ENCODE data around the gene LCP1.

Gene LCP1

DNA sequence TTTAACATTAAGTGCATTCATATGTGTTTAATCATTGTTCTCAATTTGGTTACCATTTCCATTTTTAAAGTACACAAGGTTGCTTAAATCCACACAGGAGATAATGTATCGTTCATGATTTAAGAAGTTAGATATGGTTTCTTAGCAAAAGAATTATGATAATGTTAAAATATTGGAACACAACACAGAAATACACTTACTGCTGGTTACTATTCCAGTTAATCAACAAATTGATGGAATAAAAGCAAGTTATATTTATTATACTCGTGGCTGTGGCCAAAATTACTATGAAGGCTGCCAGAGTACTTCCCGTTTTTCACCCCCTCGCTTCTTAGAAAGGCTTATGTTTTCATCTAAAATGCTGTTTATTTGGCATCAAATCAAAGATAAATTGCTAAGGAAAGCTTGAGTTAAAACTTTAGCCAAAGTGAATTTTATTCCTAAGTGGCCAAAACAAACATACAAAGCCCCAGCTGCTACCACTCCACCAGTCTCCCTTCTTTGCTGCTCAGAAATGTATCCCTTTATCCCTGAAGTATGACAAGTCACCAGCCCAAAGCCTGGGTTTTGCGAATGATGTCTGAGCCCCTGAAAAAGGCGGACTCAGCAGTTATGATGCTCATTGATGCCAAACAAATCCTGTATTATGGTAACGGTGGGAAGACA, 27.7 kb downstream of the LCP1 start:
- no peak for DNase-seq

DNA sequence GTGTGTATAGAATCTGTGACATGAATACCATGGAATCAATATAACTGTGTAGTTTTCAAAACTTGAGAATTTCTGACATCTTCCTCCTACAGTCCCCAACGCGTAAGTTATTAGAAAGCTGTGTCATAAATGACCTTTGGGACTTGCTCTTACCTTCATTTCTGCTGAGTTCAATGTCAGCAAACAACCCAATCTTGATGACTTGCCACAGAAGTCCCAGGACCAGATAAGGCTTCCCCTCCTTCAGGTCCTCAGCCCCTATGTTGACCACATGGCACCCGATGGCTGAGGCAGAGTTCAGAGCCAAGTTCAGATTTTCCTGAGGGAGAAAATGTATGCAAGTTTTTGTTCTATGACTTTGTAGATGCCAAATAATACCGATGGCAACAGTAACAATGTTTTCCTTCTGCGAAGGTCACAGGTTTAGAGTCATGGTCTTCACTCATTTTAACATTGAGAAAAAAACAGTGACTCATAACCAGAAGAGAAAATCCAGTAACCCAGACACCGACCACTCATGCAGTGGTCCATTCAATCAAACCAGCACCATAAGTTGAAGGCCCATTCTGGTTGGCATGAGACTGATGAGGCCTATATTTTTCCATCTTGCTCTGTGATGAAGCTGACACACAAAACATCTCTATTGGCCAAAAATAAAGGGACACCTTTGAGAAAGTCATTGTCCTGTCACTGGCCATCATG, 29.2 kb downstream of the LCP1 start:
- DNase-seq, result no peak

DNA sequence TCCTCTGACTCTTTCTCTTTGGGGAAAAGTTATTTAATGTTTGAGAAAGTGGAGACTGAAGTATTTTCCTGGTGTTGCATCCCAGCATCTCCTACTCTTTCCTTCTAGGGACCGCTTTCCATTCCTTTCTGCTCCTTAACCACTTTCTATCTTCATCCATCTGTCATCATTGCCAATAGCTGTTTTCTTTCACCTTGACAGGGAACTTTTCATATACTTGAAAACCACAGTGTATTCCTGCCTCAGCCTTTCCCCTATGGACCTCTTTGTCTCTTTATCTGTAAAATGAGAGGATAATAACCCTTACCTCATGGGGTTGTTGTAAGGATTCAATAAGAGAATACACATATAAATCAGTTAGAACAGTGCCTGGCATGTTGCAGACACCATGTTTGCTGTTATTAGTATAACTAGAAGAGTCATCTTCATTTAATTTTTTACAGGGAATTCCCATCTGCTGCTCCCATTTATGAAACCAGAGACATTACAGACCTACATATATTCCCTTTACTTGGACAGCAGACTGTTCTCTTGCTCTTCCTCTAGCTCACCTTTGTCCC, 31.8 kb downstream of the LCP1 start:
- DNase-seq, result no peak

DNA sequence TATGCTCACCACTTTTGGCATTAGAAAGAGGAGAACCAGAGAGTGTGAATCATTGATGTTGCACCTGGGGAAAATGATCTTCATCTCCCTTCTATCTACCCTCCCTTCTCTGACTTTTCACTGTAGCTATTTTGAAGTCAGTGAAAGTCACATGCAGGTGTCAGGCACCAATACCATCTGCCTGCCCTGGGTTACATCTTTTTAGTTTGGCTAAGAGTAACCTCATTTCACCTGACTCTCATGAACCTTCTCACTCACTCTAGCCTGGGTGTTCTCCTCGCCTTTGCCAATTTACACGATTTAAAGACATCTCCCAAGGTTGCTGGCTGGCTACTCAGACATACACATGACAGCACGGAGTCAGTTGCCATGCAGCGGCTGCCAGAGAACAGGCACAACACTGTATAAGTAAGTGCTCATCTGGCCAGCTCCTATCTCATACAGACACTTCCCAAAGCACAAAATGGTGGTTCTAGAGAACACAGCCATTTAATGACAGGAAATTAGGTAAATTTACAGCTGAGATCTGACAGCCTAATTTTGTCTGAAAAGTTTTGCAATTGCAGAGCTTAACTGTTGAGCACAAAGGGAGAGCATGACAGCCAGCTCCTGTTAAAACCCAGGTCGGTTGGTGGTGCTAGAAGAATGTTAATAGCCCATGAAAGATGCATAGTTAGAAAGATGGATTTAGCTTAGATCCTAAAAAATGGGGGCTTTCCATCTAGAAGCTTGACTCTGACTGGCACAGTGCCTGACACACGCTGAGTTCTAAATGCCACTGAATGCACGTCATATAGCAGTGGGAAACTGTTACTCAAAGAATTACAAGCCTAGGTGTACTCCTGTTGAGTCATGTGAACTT, 32.5 kb downstream of the LCP1 start:
- no peak for DNase-seq

DNA sequence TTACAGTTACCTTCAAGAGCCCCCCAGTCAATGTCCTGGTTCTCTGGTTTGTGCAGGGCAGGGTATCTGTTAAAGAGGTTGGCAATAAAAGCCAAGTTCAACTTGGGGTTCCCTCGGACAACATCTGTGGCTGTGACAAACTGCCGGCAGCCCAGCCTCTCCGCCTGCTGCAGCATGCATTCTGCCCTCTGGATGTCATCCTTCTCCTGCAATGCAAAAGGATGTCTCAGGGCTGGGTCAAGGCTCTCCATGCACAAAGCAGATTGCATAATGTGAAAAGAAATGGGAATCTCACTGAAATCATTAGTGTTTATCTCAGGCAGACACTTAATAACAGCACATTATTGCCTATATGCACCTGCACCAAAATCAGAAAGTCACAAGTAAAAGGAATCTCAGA, 35.1 kb downstream of the LCP1 start:
- DNase-seq, result no peak

DNA sequence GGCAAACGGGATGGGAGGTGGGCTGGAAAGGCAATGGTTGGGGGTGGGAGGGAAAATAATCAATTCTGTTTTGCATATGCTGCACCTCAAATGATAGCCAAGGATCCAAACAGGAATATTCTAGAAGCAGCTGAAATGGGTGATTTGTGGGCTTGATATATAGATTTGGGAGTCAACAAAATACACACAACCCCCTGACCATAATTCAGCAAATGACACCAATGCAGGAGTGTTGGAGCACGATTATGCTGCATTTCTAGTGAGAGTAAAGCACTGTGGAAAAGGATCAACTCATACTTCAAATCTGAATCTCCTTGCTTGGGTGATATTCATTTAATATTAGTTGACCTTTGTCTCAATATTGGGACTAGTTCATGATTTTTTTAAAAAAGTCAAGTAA, 36.0 kb downstream of the LCP1 start:
- no peak for DNase-seq

DNA sequence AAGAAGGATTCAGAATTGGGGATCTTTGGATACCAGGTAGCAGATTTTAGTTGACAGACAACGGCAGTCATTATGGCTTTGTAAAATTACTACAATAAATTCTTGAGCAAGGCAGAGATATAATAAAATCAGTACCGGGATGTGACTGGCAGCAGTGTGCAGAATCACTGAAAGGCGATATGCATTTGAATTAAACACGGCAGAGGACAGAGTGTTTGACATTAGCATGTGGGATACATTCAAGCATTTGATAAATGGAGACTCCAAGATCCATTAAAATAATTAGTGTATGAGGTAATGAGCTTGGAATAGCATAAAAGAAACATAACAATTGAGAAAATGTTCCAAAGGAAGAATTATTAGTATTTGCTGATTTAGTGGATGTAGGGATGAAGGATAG, 36.8 kb downstream of the LCP1 start:
- no peak for DNase-seq

DNA sequence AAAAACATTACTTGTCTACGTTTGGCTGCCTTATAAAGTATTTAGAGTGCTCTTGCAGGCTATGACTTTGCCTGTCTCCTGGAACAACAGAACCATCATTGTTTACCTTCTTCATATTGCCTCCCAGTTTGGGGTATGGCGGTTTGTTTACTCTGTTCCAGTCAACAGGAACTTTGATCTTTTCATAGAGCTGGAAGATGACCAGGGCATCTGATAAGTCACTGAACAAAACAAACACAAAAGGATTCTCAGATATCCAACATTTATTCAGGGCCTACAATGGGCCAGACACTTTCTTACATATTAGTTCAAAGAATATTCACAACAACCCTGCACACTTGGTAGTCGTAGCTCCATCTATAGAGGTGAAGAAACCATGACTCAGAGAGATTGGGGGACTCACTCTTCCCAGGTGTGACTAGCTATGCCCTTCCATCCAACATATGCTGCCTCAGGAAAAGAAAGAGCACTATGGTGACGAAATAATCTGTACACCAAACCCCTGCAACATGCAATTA, 38.7 kb downstream of the LCP1 start:
- no peak for DNase-seq

DNA sequence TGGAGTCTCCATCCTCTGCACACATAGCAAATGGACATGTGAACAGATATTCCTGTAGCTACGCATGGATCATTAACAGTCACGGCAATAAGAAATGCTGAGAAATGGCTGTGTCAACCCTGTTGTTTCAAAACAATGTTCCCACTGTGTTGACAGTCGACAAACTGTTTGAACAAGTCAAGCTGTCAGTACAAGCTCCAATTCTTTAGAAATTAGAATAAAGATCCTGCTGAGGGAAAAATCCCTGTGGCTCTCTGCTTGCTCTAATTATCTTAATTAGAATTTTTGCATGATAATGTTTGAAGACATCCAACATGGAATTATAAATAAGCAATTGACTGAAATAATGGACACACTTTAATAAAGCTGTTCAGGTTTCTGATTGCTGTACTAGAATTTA, 39.2 kb downstream of the LCP1 start:
- DNase-seq, result no peak

DNA sequence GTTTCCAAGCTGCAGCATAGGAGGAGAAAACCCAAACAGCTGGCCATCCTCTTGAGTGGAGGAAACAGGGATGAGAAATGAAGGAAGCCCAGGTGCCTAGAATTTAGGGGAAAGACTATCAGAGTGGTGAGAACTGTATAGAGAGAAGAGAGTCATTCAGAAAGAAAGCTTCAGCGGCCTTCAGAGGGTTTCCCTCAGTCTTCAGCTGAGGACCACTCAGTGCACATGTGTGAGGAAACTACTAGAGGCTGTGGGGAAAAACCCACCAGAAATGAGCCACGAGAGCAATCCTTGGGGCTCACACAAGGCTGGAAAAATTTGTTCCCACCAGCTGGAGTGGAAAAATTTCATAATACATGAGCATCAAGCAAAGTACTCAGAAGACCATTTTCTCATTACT, 41.9 kb downstream of the LCP1 start:
- DNase-seq, result no peak

DNA sequence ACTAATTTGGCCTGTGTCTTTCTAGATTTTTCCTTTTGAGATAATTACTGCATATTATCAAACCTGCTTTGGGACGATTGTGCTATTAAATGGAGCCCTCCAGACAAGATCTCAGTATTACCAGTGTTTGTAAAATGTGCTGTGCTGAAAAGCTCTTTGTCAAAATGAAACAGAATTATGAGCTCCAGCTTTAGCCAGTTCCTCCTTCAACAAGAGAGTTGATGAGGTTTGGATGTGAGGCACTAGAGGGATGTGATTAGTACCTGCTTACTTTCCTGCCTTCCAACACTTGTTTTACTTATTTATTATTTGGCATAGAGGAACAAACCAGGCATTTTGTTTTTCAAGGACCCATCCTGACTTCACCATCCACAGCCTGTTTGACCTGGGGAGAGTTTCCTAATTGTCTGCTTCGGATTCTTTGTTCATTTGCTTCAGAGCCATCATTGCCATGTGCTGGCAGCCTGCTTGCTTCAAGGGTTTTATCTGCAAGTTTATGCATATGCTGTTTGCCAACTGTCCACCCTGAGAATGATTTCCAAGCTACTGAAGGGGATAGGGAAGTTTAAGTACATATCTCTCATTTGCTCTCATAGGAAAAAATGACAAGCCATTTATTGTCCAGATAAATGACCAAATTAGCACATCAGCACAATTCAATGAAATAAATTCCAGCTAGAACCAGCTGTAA, 44.2 kb downstream of the LCP1 start:
- DNase-seq, result no peak

DNA sequence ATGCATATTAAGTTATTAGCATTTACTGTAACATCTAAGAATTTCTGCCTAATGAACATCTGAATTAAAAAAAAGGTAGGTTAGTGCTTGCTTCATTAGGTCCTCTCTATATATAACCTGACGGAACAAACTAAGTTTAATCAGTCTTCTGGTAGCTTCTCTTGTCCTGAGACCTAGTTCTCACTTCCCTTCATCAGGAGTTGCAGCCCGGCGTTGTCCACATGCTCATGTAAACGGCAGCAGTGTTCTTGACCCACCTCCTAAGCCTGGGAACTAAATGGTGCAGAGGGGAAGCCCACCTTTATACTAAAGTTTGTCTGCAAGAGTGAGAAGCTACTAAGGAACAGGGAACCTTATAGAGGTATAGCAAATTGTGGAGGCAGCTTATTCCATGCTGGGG, 45.3 kb downstream of the LCP1 start:
- no peak for DNase-seq

DNA sequence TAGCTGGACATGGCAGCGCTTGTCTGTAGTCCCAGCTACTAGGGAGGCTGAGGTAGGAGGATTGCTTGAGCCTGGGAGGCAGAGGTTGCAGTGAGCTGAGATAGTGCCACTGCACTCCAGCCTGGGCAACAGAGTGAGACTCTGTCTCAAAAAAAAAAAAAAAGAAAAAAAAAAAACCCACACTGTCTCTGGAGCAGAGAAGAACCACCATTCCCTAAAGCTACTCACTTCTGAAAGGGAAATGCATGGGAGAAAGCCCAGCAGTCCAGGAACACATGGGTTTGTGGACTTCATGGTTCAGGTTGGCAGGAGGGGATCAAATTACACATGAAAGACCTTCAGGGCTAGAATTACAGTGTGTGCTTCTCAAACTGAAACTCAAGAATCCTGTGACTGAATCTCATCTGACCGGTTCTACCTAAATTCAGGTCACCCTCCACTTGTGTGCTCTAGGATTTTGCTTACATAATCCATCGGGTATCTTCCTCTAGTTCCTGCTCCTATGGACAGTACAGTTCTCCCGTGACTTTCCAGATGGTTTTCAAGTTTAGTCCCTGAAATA, 46.9 kb downstream of the LCP1 start:
- no peak for DNase-seq

DNA sequence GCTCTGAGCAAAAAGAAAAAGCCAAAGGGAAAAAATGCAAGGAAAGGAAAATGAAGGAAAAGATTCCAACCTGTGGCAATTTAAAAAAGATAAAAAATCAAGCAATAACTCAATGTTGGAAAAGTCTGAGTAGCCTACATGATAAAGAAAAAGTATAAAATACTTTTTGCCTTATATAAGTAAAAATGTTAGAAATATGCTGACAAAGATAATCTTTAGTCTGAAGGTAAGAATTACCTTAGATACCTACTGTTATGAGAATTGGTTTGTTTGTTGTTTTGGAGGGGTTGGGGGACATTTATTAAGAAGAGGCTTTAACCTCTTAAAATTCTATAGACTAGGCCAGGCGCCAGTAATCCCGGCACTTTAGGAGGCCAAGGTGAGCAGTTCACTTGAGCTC, 47.5 kb downstream of the LCP1 start:
- DNase-seq, result no peak

DNA sequence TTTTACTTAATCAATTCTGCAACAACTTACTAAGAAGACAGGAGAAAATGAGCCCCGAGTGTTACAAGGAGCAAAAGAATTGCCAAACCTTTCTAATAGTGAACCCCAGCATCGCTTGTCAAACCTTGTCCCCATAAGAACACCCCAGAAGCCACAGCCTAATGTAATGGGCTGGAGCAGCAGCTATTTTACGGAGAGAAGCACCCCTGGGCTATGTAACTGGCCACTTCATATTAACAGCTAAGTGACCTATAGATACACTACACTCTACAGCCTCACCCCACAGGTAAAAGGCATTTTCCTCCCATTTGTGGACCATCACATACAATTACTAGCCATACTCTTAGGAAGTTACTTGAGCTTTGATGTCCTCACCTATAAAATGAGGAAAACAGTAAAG, 49.9 kb downstream of the LCP1 start:
- no peak for DNase-seq

DNA sequence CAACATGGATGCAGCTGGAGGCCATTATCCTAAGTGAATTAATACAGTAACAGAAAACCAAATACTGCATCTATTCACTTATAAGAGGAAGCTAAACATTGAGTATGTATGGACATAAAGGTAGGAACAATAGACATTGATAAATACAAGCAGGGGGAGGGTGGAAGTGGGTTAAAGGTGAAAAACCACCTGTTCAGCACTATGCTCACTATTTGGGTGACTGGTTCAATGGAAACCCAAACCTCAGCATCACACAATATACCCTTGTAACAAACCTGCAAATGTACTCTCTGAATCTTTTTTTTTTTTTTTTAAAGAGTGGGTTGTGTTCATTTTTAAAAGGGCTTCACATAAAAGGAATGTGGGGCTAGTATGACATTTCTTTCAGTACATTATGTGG, 50.3 kb downstream of the LCP1 start:
- DNase-seq, result no peak

DNA sequence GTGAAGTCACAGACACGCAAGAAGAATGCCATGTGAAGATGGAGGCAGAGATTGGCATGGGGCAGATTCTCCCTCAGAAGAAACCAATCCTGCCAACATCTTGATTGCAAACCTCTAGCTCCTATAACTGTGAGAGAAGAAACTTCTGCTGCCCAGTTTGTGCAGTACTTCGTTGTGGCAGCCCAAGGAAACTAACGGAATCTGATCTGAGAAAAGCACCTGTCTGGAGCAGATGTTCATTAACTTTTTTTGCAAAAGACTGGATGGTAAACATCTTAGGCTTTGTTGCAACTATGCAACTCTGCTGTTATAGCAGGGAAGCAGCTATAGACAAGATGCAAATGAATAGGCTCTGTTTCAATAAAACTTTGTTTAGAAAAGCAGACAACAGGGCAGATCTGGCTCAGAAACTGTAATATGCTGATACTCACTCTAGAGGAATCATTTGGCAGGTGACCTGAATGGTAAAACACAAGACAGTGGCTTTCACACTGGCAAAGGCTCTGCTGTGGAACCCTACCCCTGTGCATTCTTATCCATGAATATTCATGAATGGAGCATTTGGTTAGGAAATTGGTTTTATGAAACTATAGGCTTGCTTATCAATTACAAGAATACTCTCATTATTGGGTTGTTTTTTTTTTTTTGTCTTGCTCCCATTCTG, 51.9 kb downstream of the LCP1 start:
- DNase-seq, result no peak

DNA sequence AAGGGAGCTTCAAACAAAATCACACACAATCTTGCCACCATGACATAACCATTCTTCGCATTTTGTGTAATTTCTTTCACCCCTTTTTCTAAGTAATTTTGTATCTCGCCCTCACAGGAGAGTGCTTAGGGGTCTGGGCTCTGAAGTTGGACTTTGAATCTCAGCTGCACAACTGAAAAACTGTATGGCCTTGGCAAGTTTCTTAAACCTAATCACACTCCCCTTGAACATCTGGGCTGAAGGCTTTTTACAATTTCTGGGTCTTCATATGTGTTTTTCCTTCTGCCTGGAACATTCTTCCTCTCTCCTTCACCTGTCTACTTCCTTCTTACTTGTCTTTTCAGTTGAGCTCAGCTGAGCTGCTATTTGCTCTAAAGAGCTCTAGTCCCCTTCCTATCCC, 52.9 kb downstream of the LCP1 start:
- DNase-seq, result no peak

DNA sequence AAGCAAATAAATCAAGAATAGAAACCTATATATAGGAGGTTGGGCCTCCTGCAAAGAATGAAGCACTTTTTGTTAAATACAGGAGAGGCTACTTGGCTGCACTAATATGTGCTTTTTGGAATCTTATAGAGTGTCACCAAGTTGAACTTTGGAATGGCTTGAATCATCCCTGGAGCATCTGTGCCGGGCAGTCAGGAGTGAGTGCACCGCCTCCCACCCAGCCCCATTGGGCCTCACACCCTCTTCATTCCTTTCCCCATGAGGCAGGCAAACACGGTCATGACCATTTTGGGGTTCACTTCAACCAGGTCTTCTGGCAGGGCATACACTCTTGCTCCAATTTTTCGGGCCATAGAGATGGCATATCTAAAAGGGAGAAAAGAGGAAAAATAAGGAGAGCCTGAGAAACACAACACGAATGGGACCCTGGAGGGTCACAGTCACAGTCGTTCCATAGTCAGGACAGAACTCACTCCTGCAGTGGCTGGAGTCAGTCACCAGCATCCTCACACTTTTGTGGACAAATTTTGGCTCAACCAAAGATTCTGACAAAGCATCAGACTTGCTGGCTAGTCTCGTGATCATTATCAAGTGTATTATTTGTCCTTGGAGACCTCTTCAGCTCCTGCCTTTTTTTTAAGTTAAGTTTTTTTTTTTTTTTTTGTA, 54.5 kb downstream of the LCP1 start:
- DNase-seq, result no peak

DNA sequence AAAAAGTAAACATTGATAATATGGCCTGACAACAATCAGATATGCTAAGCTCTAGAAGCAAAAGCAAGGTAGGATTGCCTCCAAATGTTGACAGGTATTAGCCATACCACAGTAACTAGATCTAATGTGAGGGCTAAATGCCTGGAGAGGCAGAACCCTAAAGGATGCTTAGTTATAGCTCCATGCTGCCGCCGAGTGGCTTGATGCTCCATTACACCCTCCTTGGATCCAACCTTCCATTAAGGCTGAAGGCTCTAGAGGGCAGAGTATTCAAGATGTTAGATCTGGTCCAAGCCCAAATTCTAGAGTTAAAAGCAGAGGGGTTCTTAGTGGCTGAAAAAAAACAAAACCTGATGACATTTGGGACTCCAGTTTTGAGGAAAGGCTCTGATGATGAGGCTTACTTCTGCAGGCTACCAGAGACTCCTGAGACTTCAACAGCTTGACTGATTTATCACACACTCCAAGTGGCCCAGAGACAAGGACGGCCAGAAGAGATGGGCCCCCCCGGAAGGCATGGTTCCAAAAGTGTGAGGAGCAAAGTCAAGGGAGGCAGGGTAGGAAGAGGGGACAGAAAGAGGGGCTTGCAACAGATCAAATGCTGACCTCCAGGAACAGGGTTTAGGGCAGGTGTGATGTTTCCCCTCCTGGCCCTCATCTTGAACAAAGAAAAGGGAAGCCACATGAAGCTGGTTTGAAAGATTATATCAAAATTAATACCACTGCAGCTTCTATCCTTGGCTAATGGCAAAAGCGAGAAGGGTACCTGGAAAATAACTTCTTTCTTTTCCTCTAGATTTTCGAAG, 55.2 kb downstream of the LCP1 start:
- DNase-seq, result no peak

DNA sequence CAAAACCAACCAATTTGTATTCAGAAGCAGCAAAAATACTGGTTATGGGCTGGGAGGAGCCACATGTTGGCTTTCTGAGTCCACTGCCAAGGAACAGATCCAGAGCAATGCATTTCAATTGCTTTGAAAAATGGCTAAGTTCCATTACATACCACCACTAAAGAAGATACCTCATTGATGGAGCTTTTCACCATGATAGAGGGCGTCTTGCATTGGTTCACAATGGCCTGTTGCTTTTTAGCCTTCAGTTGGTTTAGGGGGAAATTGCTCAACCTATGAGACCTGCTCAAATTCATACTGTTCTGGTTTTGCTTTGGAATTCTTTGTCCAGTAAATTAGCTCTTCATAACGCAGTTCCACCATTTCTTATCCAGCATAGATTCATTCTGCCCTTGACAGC, 55.9 kb downstream of the LCP1 start:
- no peak for DNase-seq

All from NCI-H774 (cell line).